Neural progenitor cell (in vitro differentiated cells): ENCODE results near the gene RBP4.

Source experiments
- CTCF ChIP-seq: fragments of 200-600 bp; sonication (generic); IDR thresholded peaks from 2 replicates; pipeline ENCODE4 v1.5.1; 2017; ENCODE audit warnings: antibody characterized with exemption, mild to moderate bottlenecking
- EZH2 ChIP-seq: fragments of 200-600 bp; sonication (generic); IDR thresholded peaks from 2 replicates; pipeline ENCODE4 v1.6.1; 2017; ENCODE audit warnings: antibody characterized with exemption, mild to moderate bottlenecking, moderate library complexity
- EZH2phosphoT487 ChIP-seq: fragments of 200-600 bp; sonication (generic); IDR thresholded peaks from 2 replicates; pipeline ENCODE4 v1.6.1; 2017; ENCODE audit warnings: antibody characterized with exemption

GRCh38 chr10:93629647-93630305 is 28.7 kb upstream of the RBP4 start:
- TF ChIP-seq EZH2phosphoT487 = no peak
- no peak for TF ChIP-seq CTCF
- TF ChIP-seq EZH2 = no peak
